Amniotic epithelial cell (primary cell): ENCODE measurements around the gene ACTA2.
"Not testable (repeated sequence)": the region's sequence is repeated elsewhere in the genome, so short reads cannot be mapped to it uniquely, and the experiment has no call there.

ENCODE experiments used
- DNase-seq: peaks from one replicate; pipeline ENCODE4 v3.0.0-alpha.2; 2010; ENCODE audit warnings: low read depth

ACTA2 gene

DNA sequence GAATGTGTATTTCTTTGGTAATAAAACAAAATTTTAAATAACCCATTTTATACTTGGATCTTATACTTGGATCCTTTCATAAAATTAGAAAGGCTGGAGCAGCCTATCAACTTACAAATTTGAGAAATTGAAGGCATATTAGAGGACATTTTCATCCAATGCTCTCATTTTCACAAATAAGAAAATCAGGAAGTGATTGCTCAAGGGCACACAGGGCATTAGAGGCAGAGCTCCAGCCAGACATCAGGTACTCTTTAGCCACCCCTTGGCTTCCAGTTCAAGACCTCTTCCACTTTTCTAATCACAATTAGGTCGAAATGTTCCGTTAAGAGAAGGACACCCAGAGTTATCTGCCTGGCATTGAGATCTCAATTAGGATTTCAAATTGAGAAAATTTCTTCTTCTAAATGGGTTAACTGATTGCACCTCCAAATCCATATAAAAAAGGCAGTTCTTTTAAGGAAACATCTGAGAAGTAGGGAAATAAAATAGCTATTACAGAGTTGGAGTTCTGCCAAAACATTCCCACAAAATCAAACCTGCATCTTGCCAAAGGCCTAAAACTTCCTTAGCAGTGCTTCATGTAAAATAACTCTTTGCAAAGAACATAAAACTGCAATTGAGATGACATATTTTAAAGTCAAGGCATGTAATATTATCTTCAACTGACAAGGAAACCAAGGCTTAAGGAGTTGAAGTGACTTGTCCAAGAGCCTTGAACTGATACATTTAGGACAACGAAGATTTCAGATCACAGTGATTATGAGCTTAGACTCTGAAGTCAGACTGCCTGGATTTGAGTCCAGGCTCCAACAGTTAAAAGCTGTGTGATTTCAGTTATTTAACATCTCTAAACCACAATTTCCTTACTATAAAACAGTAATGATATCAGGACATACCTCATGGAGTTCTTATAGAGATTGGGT, 2.4 kb downstream of the ACTA2 start:
- DNase-seq: no peak

DNA sequence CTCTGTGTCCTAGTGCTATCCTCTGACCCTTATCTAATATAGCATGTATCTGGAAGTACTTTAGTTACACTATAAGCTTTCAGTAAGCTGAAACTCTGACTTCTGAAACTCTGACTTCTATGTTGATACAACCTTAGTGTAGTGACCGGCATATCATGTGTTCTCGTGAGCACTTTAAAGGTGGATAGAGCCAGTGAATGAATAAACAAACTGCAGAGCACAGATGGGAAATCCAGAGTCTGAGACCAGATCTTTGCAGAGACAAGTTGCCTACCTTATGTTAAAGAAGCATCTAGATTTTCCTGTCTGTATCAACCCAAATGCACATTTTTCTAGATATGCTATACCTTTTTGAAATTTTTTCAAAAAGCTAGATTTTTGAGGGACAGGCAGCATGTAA, 3.5 kb downstream of the ACTA2 start:
- no peak for DNase-seq

DNA sequence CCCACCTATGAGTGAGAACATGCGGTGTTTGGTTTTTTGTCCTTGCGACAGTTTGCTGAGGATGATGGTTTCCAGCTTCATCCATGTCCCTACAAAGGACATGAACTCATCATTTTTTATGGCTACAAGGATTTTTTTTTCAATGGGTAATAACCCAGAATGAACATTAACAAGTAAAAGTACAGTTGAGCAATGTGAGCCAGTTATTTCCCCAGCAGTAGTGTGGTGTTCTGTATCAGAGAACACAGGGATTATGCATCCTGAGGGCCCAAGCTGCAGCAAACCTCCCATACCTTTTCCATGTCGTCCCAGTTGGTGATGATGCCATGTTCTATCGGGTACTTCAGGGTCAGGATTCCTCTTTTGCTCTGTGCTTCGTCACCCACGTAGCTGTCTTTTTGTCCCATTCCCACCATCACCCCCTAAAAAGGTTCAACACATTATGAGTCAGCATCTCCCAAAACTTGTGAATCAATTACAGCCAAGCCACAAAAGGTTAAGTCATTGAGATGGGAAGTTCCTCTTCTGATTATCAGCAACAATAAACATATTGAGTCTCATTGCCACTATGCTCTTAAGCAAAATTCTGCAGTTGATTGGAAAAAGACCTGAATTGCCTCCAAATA, 5.5 kb downstream of the ACTA2 start:
- DNase-seq: peak; percentile 81

DNA sequence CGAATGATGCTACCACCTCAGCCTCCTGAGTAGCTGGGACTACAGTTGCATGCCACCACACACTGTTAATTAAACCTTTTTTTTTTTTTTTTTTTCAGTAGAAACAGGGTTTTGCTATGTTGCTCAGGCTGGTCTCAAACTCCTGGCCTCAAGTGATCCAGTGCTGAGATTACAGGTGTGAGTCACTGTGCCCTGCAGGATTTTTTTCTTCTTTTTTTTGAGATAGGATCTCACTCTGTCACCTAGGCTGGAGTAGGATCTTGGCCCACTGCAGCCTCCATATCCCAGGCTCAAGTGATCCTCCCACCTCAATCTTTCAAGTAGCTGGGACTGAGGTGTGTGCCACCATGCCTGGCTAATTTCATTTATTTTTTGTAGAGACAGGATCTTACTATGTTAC, 6.4 kb downstream of the ACTA2 start:
- no peak for DNase-seq

DNA sequence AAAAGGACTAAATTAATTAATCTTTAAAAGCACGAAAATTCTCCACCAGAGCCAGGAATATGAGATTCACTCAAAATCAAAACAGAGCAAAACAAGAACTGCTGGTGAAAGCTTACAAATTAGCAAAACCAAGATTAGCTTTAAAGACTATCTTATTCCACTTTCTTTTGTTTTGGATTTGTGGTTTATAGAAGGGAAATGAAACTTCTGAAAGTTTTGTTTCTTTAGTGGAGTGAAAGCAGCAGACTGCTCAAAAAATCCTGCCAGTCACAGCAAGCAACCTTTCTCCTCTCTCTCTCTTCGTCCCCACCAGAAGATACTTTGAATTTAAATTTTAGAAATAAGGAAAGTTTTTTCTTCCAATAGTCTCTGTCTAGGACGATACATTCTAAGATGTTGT, 7.8 kb downstream of the ACTA2 start:
- DNase-seq: no peak

DNA sequence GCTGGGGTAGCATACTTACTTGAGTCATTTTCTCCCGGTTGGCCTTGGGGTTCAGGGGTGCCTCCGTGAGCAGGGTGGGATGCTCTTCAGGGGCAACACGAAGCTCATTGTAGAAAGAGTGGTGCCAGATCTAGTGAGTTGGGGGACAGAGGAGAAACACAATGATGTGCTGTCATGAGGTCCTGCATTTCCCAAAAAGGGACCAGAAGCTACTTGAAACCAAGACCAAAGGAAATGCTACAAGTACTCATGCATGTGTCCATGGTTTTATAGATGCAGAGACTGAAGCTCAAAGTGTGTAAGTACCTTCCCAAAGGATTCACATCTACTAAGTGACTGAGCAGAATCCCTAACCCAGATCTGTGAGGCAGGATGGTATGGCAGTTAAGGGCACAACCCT, 8.8 kb downstream of the ACTA2 start:
- no peak for DNase-seq

DNA sequence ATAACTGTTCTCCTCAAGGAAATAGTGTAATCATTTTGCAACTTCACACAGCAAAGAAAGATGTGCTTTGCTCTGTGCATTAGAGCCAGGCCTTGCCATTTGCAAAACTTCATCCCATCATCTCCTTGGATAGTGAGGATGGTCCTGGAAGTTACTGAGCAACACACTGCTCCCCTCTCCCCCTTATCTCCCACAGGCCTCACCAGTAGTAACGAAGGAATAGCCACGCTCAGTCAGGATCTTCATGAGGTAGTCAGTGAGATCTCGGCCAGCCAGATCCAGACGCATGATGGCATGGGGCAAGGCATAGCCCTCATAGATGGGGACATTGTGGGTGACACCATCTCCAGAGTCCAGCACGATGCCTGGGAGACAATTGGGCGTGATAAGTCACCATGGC, 11.5 kb downstream of the ACTA2 start:
- DNase-seq: no peak

DNA sequence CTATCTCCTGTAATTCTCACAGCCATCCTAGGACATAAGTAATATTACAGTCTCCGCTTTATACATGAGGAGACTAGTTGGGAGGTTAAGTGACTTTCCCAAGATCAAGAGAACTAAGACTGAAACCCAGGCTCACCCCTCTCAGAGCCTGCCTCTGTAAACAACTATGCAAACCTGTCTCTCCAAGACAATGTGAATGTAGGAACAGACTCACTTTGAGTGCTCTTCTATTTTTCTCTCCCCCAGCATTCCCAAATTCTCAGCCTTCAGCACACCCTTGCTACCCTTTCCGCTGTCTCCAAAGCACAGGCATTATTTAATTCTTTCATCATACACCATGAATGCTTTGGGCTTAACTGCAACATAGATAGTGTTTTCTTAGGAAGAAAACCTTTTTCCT, 13.6 kb downstream of the ACTA2 start:
- no peak for DNase-seq

DNA sequence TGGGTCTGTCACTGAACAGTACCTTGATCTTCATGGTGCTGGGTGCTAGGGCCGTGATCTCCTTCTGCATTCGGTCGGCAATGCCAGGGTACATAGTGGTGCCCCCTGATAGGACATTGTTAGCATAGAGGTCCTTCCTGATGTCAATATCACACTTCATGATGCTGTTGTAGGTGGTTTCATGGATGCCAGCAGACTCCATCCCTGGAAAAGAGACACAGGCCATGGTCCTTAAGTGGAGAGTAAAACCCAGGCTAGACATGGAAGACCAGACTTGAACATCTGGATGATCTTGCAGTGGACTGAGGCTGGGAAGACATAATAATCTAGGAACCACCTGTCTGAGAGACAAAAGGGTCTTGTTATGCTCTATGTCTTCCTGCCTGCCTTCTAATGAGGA, 14.5 kb downstream of the ACTA2 start:
- DNase-seq: no peak

DNA sequence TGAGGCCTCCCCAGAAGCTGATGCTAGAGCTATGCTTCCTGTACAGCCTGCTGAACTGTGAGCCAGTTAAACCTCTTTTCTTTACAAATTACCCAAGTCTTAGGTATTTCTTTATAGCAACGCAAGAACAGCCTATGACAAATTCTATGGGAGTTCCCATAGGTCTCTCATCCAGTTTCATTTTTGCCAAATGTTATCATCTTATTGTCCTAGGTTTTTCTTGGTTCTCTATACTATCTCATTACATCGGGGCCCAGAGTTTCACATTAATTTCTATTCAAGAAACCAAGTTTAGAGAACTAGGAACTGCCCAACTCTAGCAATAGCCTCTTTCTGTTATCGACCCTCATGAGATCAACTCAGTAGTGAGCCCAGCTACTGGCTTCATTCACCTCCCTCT, 15.9 kb downstream of the ACTA2 start:
- DNase-seq: no peak

DNA sequence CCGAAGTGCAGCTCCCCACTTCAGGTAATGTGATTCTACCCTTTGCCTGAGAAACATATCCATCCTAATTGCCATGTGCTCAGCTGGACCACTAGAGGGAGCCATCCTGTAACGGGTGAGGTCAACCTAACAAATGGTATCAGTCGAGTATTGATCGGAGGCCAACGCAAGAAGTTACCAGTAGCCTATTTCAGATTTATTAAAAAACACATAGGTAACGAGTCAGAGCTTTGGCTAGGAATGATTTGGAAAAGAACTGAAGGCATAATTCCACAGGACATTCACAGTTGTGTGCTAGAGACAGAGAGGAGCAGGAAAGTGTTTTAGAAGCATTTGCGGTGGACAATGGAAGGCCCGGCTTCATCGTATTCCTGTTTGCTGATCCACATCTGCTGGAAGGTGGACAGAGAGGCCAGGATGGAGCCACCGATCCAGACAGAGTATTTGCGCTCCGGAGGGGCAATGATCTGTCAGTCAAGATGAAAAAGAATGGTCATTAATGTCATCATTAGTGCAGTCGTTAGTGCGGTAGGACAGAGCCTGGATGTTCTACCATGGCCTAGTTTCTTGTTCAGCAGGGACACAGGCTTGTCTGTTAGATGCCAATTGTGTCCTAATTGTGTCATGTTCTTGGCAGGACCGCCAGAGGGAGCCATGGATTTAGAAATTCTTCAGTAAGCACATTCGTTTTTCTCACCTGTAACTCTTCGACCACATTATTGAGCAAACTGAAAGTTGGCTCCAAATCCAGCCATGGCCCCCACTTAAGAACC, 17.5 kb downstream of the ACTA2 start:
- peak; percentile 81 for DNase-seq

DNA sequence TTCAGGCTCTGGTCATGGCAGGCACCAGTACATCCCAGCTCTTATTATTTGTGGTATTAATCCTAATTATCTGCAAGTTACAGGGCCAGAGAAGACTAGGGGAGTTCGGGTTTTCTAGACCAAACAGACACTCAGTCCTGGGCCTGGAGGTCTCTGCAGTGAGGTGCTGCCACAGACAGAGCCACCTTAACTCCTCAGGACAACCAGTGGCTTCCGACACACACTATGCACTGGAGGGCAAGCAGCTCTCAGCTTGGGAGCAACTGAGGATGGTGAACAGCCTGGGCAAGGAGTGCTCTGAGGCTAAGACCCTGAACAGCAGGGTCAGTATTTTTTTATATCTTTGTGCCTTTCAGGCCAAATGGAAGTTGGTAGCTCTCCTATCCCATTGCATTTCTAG, 19.0 kb downstream of the ACTA2 start:
- DNase-seq: no peak

DNA sequence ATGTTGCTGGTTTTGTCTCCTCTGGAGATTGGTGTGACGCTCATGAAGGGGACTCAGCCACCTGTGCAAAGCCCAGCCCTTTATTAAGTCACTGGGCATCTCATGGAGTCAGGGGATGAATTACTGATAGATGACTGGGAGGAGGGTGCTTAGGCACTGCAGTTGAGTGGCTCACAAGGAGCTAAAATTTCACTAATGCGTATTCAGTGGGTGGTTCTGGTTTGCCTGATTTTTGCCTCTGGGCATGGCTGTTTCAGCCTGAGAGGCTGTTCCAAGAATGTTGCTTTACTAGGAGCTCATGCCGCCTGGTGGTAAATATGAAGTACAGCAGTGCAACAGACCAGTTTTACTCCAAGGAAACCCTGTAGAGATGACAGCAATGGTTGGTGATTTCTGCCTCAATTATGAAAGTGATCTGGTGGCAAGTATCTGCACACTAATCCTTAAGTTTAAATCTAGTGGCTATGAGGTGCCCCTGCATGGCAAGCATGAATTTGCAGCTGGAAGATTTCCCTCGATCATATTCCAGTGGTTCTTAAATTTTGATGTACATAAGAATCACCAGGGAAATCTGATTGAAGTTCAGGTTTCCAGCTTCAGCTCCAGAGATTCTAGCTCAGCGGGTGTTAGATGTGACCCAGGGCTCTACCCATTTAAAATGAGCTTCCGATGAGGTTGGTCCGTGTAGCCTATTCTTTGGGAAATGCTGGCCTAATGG, 19.9 kb downstream of the ACTA2 start:
- DNase-seq: peak; percentile 71

DNA sequence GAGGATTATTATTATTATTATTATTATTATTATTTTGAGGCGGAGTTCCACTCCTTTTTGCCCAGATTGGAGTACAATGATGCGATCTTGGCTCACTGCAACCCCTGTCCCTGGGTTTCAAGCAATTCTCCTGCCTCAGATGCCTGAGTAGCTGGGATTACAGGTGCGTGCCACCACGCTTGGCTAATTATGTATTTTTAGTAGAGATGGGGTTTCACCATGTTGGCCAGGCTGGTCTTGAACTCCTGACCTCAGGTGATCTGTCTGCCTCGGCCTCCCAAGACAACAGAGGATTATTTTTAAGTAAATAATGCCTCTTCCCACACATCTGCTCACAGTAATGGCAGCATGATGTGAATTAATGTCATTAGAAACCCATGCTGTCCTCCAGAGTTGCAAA, 20.5 kb downstream of the ACTA2 start:
- not testable (repeated sequence) for DNase-seq

DNA sequence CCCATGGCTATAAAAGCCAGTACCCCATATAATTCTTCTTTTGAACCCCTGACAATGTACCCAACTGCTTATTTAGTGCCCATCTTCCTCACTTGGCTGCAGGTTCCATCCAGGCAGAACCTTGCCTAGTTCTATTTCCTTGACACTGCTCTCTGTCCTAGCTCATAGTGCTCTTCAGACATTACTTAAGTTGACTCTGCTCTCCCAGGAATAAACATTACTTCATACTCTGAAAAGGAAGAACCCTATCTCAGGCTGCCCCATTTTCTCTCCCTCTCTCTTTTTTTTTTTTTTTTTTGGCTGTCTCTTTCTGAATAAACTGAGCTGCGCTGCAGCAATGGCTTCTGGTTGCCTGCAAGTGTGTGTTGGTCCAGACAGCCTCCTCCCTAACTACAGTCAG, 21.0 kb downstream of the ACTA2 start:
- no peak for DNase-seq

DNA sequence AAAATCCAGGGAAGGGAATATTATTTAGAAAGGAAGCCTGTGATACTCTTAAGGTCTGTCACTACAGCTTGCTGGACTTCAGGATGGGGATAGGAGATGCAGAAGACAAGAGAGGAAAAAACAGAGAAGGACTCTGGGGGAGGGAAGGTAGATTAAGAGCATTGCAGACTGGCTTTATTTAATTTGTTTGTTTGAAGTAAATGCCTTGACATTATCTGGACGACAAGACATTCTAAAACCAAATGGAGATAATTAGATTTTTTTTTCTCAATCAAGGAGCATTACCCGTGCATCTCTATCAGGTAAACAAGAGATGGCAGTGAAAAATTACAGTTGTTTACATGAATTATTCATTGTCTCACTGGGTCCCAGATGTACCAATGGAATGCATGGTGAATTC, 24.3 kb downstream of the ACTA2 start:
- DNase-seq: no peak

DNA sequence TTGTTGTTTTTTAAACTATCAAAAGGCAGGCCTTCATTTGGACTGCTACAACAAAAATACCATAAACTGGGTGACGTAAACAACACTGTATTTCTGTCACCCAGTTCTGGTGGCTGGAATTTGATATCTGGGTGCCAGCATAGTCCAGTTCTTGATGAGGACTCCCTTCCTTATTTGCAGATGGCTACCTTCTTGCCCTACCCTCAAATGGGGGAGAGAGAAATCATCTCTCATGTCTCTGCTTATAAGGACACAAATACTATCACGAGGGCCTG, 25.2 kb downstream of the ACTA2 start:
- no peak for DNase-seq

DNA sequence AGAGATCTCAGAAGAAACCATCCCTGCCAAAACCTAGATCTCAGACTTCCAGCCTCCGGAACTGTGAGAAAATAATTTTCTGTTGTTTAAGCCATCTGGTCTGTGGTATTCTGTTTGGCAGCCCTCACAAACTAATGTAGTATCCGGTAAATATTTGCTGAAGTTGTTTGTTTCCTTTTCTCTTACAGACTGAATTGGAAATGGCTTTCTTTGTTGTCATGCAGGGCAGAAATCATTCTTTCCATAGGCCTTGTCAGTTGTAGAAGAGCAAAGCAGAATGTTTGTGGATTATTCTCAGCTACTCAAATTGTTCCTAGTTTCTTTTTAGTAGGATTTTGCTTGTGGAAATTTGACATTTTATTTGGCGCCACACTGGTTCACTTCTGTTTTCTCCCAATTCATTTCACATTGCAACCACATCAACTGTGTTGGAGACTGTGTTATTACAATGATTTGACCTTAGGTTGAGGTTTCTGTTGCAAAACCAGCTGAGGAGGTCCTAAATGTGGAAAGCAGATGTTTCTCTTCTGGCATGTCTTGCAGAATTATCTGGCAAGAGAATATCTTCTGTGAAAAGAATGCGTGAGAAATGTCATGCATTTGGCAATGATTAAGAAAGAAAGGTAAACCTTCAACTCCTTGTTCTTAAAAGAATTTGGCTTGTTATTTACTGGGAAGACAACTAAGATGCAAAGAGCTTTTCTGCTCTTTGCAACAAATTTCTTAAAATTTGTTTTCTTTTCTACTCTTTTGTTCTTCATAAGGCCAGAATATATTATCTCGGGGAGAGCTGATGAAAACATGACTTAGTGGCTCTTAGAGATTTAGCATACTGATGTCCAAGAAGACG, 25.8 kb downstream of the ACTA2 start:
- peak; percentile 98 for DNase-seq

DNA sequence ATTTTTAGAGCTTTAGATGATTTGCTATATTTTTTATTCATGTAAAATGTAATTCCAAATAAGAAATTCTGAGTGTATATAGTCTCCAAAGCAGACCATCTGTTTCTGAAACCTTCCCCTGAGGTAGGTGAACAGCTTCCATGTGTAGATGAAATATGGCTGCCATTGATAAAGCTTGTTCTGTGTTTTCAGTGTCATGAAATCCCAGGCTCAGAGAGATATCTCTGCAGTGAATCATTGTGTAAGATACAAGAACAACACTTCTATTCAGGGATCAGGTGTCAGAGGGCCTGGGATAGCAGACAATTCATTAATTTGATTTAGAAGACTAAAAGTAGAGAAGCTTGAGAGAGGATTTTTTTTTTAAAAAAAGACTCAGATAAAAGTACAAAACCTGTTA, 29.1 kb downstream of the ACTA2 start:
- peak; percentile 88 for DNase-seq

DNA sequence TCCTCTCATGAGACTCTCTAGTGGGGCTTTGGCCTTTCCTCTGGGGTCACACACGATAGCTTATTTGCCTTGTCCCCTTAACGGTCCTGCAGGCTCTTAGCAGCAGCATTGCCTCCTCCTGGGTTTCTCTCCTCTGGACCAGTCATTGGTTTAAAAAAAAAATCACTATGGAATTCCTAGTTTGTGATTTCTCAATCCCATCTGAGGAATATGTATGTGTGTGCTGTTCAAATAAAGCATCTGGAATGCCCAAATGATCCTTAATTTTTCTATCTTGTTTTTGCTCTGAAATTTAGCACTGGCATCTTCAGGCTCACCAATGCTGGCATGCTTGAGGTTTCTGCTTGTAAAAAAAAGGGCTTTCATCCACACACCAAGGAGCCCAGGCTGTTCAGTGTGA, 30.5 kb downstream of the ACTA2 start:
- DNase-seq: peak; percentile 25

DNA sequence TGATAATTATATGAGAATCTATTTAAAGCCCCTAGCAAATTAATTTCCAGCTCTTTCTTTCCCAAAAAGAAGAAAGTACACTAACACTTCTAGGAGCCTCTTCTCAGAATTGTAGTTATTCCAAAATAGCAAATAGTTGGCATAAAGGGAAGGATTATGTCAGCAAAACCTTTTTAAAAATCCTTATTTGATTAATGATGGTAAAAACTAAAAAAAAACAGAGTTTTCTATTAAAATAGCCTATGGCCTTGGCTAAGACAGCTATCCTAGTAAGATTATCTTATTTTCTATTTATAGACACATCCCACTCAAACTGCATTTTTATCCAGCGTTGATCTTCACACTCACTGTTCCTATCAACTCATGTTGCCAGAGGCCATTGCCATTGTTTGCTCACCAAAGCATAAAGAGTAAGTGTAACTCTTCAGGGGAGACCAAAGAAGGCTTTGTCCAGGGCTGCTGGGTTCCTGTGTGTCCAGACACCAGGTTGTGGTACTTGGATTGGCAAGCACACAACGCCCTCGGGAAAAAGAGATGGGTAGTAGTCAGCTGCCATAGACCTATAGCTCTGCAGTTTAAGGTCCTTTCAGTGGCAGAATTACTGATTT, 31.5 kb downstream of the ACTA2 start:
- DNase-seq: no peak
